ENCODE data around the gene FBXO41. TPM values are rescaled to one million over a fixed set of nuclear protein-coding genes. Genes with fewer than 3 reads are reported as not detected.

FBXO41 gene
- total RNA-seq, 2 experiments from 2014 or later = 15.2 to 15.6 TPM

GRCh38 chr2:73285159-73285739 is 971 bp upstream of the FBXO41 start:
- CTCF ChIA-PET = interaction anchor here (0.8 to 1.8 kb wide), 2 partner anchors 8 to 11 kb away, joined by 3 to 6 read pairs; partner anchors contain the start of gene EGR4
- POLR2A ChIA-PET = interaction anchor here (0.7 to 1.0 kb wide), 2 partner anchors 17 to 51 kb away, joined by 3 read pairs; partner anchors contain the start of gene CCT7
- peaks cover 11% of the 10 kb centered on the region for H3K27me3 Mint-ChIP-seq
- H3K9me3 Mint-ChIP-seq = no peaks in the 10 kb centered on the region
- intact Hi-C loops (cut with micrococcal nuclease) = loop anchor here (2.0 kb wide), 1 partner anchor 102 kb away; no protein-coding TSS in a partner anchor
- no peak overlapping the region for H3K27ac Mint-ChIP-seq
- peaks cover 10% of the 10 kb centered on the region for H3K4me1 Mint-ChIP-seq (ENCODE audit: low read depth)
- DNase-seq = peak; percentile 30
- peak overlapping the region; percentile 55 for H3K4me3 Mint-ChIP-seq
- H3K36me3 Mint-ChIP-seq = no peaks in the 10 kb centered on the region

- Mint-ChIP-seq H3K36me3 (no peaks in the 10 kb centered on the region), H3K27me3 (peaks cover 7% of the 10 kb centered on the region), H3K27ac (peak overlapping the region; percentile 70), H3K9me3 (no peaks in the 10 kb centered on the region), H3K4me3 (peak overlapping the region; percentile 77), H3K4me1 (ENCODE audit: low read depth) (peaks cover 10% of the 10 kb centered on the region)
- ChIA-PET POLR2A (no interaction called here), CTCF (interaction anchor here (1.0 to 1.8 kb wide), 2 partner anchors 10 to 71 kb away, joined by 5 to 6 read pairs; partner anchors contain the start of gene EGR4)
- peak; percentile 40 for DNase-seq
- intact Hi-C loops (cut with micrococcal nuclease) = loop anchor here (1.0 to 2.0 kb wide), 2 partner anchors 10 to 103 kb away; partner anchors contain the start of gene EGR4
Measured at GRCh38 chr2:73283545-73284295, 558 bp downstream of the FBXO41 start.

GRCh38 chr2:73282924-73283544 is 1.2 kb downstream of the FBXO41 start:
- Mint-ChIP-seq H3K4me3 (peak overlapping the region; percentile 77), H3K27ac (no peak overlapping the region), H3K9me3 (no peaks in the 10 kb centered on the region), H3K36me3 (no peaks in the 10 kb centered on the region), H3K4me1 (ENCODE audit: low read depth) (peaks cover 10% of the 10 kb centered on the region), H3K27me3 (peaks cover 2% of the 10 kb centered on the region)
- DNase-seq = no peak
- intact Hi-C loops (cut with micrococcal nuclease) = no loop called here
- ChIA-PET POLR2A (no interaction called here), CTCF (no interaction called here)

- POLR2A ChIA-PET = interaction anchor here (0.5 kb wide), 1 partner anchor 14 kb away, joined by 3 read pairs; no protein-coding TSS in a partner anchor
- CTCF ChIA-PET = interaction anchor here (4.9 kb wide), 1 partner anchor 9 kb away, joined by 33 read pairs; no protein-coding TSS in a partner anchor
- no peaks in the 10 kb centered on the region for H3K9me3 Mint-ChIP-seq
Measured at GRCh38 chr2:73281244-73281643, 3.0 kb downstream of the FBXO41 start.

GRCh38 chr2:73279852-73280251 is 4.4 kb downstream of the FBXO41 start:
- Mint-ChIP-seq H3K4me3 (no peak overlapping the region), H3K4me1 (ENCODE audit: low read depth) (peaks cover 6% of the 10 kb centered on the region), H3K27ac (no peak overlapping the region), H3K36me3 (no peaks in the 10 kb centered on the region), H3K27me3 (no peaks in the 10 kb centered on the region), H3K9me3 (no peaks in the 10 kb centered on the region)
- ChIA-PET CTCF (interaction anchor here (0.5 to 4.9 kb wide), 2 partner anchors 10 to 1920 kb away, joined by 3 to 33 read pairs; partner anchors contain the start of gene TACR1), POLR2A (no interaction called here)
- no peak for DNase-seq
- intact Hi-C loops (cut with micrococcal nuclease) = no loop called here

More at GRCh38 chr2:73281244-73281643, 3.0 kb downstream of the FBXO41 start:
- peaks cover 10% of the 10 kb centered on the region for H3K4me1 Mint-ChIP-seq (ENCODE audit: low read depth)
- H3K36me3 Mint-ChIP-seq = no peaks in the 10 kb centered on the region
- intact Hi-C loops (cut with micrococcal nuclease) = no loop called here
- DNase-seq = no peak
- no peak overlapping the region for H3K4me3 Mint-ChIP-seq
- H3K27me3 Mint-ChIP-seq = no peaks in the 10 kb centered on the region
- no peak overlapping the region for H3K27ac Mint-ChIP-seq

DNA sequence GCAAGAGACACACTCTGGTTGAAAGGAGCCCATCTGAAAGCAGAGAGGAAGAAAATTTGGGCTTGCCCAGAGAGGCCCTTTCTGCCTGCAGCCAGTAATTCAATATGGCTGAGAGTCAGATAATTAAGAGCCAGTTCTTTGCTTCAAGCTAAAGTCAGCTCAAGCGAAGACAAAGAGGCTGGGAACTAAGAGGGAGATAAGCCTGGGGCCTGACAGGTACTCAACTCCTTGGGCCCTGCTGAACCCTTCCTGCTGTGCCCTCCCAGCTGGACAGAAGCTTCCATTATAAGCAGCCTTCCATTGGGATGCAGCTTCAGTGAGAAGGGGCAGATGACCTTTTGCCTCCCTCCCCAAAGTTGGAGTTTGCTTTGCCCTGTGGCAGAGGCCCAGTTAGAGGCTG is 12.0 kb downstream of the FBXO41 start:
- ChIA-PET POLR2A (no interaction called here), CTCF (interaction anchor here (1.1 kb wide), 1 partner anchor 18 kb away, joined by 4 read pairs; no protein-coding TSS in a partner anchor)
- no peak overlapping the region for H3K4me3 Mint-ChIP-seq
- no peaks in the 10 kb centered on the region for H3K27me3 Mint-ChIP-seq
- intact Hi-C loops (cut with micrococcal nuclease) = no loop called here
- H3K4me1 Mint-ChIP-seq (ENCODE audit: low read depth) = peaks cover 14% of the 10 kb centered on the region
- H3K27ac Mint-ChIP-seq = no peak overlapping the region
- no peak for DNase-seq
- H3K9me3 Mint-ChIP-seq = no peaks in the 10 kb centered on the region
- no peaks in the 10 kb centered on the region for H3K36me3 Mint-ChIP-seq

DNA sequence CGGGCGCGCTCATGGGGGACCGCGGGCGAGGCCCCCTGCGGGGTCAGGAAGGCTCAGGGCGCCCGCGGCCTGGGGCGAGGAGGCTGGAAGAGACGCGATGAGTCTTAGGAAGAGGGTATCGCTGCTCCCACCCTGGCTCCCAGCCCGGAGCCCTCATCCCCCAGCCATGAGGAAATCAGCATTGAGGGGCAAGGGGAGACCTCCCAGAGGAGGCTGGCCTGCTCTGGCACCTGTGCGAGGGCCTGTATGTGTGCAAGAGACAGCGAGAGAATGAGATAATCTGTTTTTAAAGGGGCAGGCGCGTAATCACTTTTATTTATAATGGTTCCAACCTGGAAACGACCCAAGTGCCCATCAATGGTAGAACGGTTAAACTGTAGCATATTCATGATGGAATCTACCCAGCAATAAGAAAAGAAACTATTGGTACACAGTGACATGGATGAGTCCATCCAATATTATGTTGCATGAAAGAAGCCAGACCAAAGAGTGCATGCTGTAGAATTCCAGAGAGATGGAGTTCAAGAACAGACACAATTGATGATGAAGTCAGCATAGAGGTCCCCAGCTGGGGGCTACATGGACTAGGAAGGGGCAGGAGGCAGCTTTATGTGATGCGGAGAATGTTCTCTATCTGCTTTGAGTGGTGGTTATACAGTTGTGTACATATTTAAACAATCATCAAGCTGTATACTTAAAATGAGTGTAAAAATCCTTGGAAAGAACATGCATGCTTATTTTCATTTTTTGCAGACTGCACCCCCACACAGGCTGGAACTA is 14.4 kb downstream of the FBXO41 start:
- intact Hi-C loops (cut with micrococcal nuclease) = loop anchor here (2.0 kb wide), 1 partner anchor 23 kb away; the partner anchor contains the start of gene EGR4
- Mint-ChIP-seq H3K36me3 (no peaks in the 10 kb centered on the region), H3K4me3 (peak overlapping the region; percentile 42), H3K4me1 (ENCODE audit: low read depth) (peaks cover 19% of the 10 kb centered on the region), H3K9me3 (no peaks in the 10 kb centered on the region), H3K27me3 (no peaks in the 10 kb centered on the region), H3K27ac (no peak overlapping the region)
- DNase-seq = no peak
- POLR2A ChIA-PET = interaction anchor here (2.1 kb wide), 1 partner anchor 20 kb away, joined by 6 read pairs; no protein-coding TSS in a partner anchor
- CTCF ChIA-PET = no interaction called here

- POLR2A ChIA-PET = interaction anchor here (0.7 to 2.1 kb wide), 3 partner anchors 12 to 21 kb away, joined by 3 to 6 read pairs (median 3); no protein-coding TSS in a partner anchor
- H3K4me3 Mint-ChIP-seq = peak overlapping the region; percentile 30
- H3K36me3 Mint-ChIP-seq = peaks cover 1% of the 10 kb centered on the region
Measured at GRCh38 chr2:73268830-73269685, 15.2 kb downstream of the FBXO41 start.

DNA sequence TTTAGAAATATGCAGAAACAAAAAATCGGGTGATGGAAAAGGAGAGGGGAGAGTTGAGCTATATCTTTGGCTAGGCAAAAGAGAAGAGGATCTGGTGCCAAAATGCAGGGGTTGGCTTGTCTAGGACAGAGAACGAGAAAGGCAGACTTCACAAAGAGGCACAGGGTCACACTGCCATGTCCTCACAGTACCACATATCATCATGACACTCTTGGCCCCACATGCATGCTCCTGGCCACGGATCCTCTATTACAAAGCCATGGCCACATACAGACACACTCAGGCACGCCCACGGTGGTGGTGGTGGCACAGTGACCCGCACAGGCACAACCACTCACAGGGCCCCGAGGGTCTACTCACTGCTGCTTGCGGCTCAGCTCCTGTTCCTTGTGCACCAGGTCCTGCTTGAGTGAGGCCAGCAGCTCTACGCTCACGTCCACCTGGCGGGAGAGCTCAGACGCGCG is 15.9 kb downstream of the FBXO41 start:
- Mint-ChIP-seq H3K4me3 (peak overlapping the region; percentile 6), H3K27me3 (no peaks in the 10 kb centered on the region), H3K36me3 (peaks cover 3% of the 10 kb centered on the region), H3K27ac (no peak overlapping the region), H3K4me1 (ENCODE audit: low read depth) (peaks cover 19% of the 10 kb centered on the region), H3K9me3 (no peaks in the 10 kb centered on the region)
- DNase-seq = no peak
- ChIA-PET POLR2A (interaction anchor here (0.7 to 2.1 kb wide), 4 partner anchors 11 to 36 kb away, joined by 3 to 6 read pairs (median 3); partner anchors contain the start of gene PRADC1), CTCF (interaction anchor here (1.4 to 1.6 kb wide), 2 partner anchors 21 to 25 kb away, joined by 3 to 6 read pairs; no protein-coding TSS in a partner anchor)
- intact Hi-C loops (cut with micrococcal nuclease) = loop anchor here (2.0 kb wide), 1 partner anchor 24 kb away; the partner anchor contains the start of gene EGR4

More at GRCh38 chr2:73268830-73269685, 15.2 kb downstream of the FBXO41 start:
- peak; percentile 84 for DNase-seq
- Mint-ChIP-seq H3K9me3 (no peaks in the 10 kb centered on the region), H3K27me3 (no peaks in the 10 kb centered on the region), H3K27ac (no peak overlapping the region), H3K4me1 (ENCODE audit: low read depth) (peaks cover 19% of the 10 kb centered on the region)
- CTCF ChIA-PET = interaction anchor here (1.4 to 1.6 kb wide), 2 partner anchors 21 to 25 kb away, joined by 3 to 6 read pairs; no protein-coding TSS in a partner anchor
- intact Hi-C loops (cut with micrococcal nuclease) = loop anchor here (2.0 kb wide), 1 partner anchor 24 kb away; the partner anchor contains the start of gene EGR4

GRCh38 chr2:73267008-73267407 is 17.3 kb downstream of the FBXO41 start:
- Mint-ChIP-seq H3K36me3 (peaks cover 3% of the 10 kb centered on the region), H3K4me1 (ENCODE audit: low read depth) (peaks cover 19% of the 10 kb centered on the region), H3K4me3 (no peak overlapping the region), H3K9me3 (no peaks in the 10 kb centered on the region), H3K27ac (no peak overlapping the region), H3K27me3 (no peaks in the 10 kb centered on the region)
- intact Hi-C loops (cut with micrococcal nuclease) = no loop called here
- ChIA-PET CTCF (no interaction called here), POLR2A (interaction anchor here (1.2 kb wide), 1 partner anchor 34 kb away, joined by 3 read pairs; the partner anchor contains the start of gene PRADC1)
- DNase-seq = no peak

Measured in activated CD4-positive, alpha-beta memory T cell treated with anti-CD3 and anti-CD28 coated beads for 36 hours (primary cell).